Choroid plexus epithelial cell (primary cell): ENCODE data around the gene CTNNA2.

Source experiments
- DNase-seq: peaks from one replicate; pipeline ENCODE4 v3.0.0-alpha.2; 2010; ENCODE audit warnings: low read depth
- H3K4me3 ChIP-seq: 2 replicates; pipeline ENCODE4 v1.5.1; 2011; ENCODE audit warnings: low read depth, mild to moderate bottlenecking, control low read depth, low read length, moderate library complexity
- CTCF ChIP-seq: conservative IDR thresholded peaks from 2 replicates; pipeline ENCODE4 v1.5.1; 2011; ENCODE audit warnings: low read depth, mild to moderate bottlenecking, control low read depth, inconsistent platforms, low read length, moderate library complexity

The CTNNA2 gene

GRCh38 chr2:79901161-79901560 is 388.3 kb downstream of the CTNNA2 start:
- TF ChIP-seq CTCF = no peak
- no peak overlapping the region for H3K4me3 ChIP-seq
- DNase-seq = no peak

GRCh38 chr2:79903222-79904000 is 390.6 kb downstream of the CTNNA2 start:
- no peak overlapping the region for H3K4me3 ChIP-seq
- no peak for TF ChIP-seq CTCF
- DNase-seq = no peak

DNA sequence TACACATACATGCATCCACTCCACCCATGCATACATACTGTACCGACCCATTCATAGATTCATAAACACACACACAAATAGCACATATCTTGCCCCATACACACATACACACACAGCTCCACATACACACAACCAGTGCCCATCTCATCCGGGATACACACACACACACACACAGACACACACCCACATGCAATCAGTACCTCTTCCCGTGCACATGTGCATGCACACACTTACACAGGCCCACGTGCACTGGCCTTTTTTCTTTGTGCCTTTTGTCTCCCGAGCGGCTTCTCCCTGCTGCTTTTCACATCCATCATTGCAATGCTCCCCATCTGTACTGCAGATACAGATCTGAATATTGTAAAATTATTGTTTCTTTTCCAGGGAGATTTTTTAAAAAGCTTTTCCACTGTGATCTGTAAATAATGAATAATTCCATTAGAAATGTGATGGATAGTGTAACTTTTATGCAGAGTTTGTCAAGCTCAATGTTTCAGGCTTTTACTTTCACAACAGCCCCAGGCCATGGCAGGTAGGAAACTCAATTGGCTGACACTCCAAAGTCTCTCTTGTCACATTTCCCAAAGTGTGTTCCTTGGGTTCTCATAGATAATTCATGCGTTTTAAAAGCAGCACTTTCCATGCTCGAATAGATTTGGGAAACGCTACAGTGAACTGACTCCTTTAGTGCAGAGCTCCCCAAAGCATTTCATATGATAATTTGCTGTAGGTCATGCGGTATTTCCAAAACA is 393.5 kb downstream of the CTNNA2 start:
- no peak overlapping the region for H3K4me3 ChIP-seq
- DNase-seq = no peak
- TF ChIP-seq CTCF = no peak

GRCh38 chr2:79909521-79909920 is 396.7 kb downstream of the CTNNA2 start:
- no peak for DNase-seq
- TF ChIP-seq CTCF = no peak
- H3K4me3 ChIP-seq = no peak overlapping the region

- no peak for TF ChIP-seq CTCF
- no peak for DNase-seq
- H3K4me3 ChIP-seq = no peak overlapping the region
Measured at GRCh38 chr2:79910643-79911042, 397.8 kb downstream of the CTNNA2 start.

GRCh38 chr2:79915455-79915854 is 402.6 kb downstream of the CTNNA2 start:
- H3K4me3 ChIP-seq = no peak overlapping the region
- no peak for TF ChIP-seq CTCF
- no peak for DNase-seq
